HG03108 (cell line): ENCODE measurements around the gene BHLHA9.
"Not testable (repeated sequence)": the region's sequence is repeated elsewhere in the genome, so short reads cannot be mapped to it uniquely, and the experiment has no call there.

Experiments
- ATAC-seq: cut with Tn5 transposase; IDR thresholded peaks from one replicate; pipeline ENCODE4 v1.9.1; 2021; ENCODE audit warnings: moderate library complexity; ENCODE audit not compliant: unreplicated experiment

Gene BHLHA9

GRCh38 chr17:1299552-1300370, 29.5 kb downstream of the BHLHA9 start:
- ATAC-seq, result no peak

GRCh38 chr17:1300371-1300905, 30.2 kb downstream of the BHLHA9 start:
- no peak for ATAC-seq

DNA sequence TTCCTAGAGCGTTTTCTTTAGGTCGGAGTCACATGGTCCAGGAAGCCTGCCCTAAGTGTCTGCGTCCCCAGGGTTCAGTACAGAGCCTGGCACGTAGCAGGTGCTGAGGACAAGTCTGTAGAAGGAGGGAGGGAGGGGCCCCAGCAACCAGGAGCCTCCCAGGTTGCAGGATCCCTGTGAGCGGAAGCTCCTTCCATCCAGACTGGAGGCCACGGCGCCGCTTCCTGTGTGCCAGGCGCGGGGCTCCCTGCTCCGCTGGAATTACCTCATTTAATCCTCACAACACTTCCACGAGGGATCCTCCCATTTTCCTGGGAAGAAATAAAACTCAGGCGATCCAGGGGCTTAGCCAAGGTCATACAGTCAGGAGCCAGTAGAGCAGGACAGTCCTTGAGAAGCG, 31.3 kb downstream of the BHLHA9 start:
- no peak for ATAC-seq

- ATAC-seq, result no peak
These were observed 32.5 kb downstream of the BHLHA9 start for GRCh38 chr17:1302761-1303160.

- ATAC-seq, result no peak
These were observed 34.3 kb downstream of the BHLHA9 start for GRCh38 chr17:1304522-1304921.

DNA sequence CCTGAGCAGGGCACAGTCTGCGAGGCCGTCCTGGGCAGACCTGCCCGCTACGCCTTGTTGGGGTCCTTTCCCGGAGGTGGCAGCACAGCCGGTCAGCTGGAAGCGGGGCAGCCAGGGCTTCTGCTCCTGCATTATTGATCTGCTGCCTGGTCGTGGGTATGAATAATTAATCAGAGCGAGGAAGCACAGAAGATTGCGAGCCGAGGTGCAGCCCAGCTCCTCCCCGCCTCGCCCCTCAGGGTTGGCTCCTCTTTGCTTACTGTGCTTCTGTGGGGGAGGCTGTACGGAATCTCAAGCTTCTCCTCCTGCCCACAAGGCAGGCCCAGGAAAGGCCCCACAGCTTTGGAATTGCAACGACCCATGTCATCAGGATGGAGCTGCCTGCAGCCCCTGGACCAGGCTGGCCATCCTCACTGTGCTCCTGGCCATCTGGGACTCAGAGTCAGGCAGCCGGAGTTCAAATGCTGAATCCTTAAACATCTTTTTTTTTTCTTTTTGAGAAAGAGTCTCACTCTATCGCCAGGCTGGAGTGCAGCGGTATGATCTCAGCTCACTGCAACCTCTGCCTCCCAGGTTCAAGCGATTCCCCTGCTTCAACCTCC, 34.8 kb downstream of the BHLHA9 start:
- ATAC-seq, result no peak

DNA sequence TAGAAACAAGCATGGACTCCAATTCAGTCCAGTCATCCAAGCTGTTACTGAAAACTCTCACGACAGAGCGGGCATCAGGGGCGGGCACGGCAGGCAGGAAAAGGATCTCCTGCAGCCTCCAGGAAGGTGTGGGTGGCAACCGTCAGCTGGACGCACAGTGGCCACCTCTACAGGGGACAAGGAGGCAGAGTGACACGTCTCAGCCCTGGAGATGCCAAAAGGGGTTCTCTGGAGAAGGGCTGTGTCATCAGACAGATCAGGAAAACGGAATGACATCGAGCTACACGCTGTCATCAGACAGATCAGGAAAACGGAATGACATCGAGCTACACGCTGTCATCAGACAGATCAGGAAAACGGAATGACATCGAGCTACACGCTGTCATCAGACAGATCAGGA, 37.6 kb downstream of the BHLHA9 start:
- not testable (repeated sequence) for ATAC-seq

DNA sequence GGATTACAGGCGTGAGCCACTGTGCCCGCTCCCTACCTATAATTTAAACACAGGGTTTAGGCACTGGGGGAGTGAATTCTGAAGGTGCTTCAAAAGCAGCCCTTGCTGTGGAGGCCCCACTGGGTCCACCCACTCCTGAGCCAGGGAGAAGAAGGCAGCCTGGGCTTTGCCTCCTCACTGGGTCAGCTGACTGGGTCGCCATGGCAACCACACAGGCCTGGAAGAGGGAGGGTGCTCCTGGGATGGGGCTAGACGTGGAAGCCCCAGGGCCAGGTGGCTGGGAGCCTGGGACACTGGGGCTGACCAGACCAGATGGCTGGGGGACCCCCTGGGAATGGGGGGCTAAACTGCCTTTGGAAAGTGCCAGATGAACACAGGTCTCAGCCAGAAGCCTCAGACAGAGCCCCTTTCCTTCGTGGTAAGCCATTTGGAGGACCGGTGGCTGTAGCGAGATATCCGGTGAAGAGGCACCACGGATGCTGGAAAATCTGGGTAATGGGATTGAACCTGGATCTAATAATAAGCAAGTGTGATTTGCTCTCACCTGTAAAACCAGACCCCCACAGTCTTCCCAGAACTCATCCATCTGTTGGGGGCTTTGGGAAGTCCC, 42.1 kb downstream of the BHLHA9 start:
- ATAC-seq, result no peak

- no peak for ATAC-seq
These were observed 43.2 kb downstream of the BHLHA9 start for GRCh38 chr17:1313270-1314005.

GRCh38 chr17:1315409-1315808, 45.2 kb downstream of the BHLHA9 start:
- no peak for ATAC-seq

- no peak for ATAC-seq
These were observed 45.7 kb downstream of the BHLHA9 start for GRCh38 chr17:1315891-1316403.
